Astrocyte of the spinal cord (primary cell): Measurements from ENCODE around the gene LDLRAD3.

Source experiments
- DNase-seq: peaks from one replicate; pipeline ENCODE4 v3.0.0; 2011; ENCODE audit warnings: low read depth, low spot score
- H3K4me3 ChIP-seq: 2 replicates; pipeline ENCODE4 v1.5.1; 2011; ENCODE audit warnings: low read depth, mild to moderate bottlenecking, low read length, moderate library complexity
- CTCF ChIP-seq: IDR thresholded peaks from 2 replicates; pipeline ENCODE4 v1.5.1; 2012; ENCODE audit warnings: low read depth, mild to moderate bottlenecking, low read length, inconsistent platforms
- in situ Hi-C: cut with HindIII; loops from 2 replicates; pipeline ENCODE4 v1.10.0; 2017; ENCODE audit warnings: low sequenced_read_pairs

LDLRAD3 gene

GRCh38 chr11:36033082-36033751, 89.4 kb downstream of the LDLRAD3 start:
- peak; percentile 65 for DNase-seq
- TF ChIP-seq CTCF: no peak
- no peak overlapping the region for H3K4me3 ChIP-seq
- in situ Hi-C loops: no loop called here

- no peak for DNase-seq
Observed at GRCh38 chr11:36033936-36034335, 90.1 kb downstream of the LDLRAD3 start.

GRCh38 chr11:36034551-36035331, 90.9 kb downstream of the LDLRAD3 start:
- in situ Hi-C loops: no loop called here
- peak; percentile 77 for DNase-seq
- no peak overlapping the region for H3K4me3 ChIP-seq
- TF ChIP-seq CTCF: peak; percentile 1

More at GRCh38 chr11:36033936-36034335, 90.1 kb downstream of the LDLRAD3 start:
- no peak overlapping the region for H3K4me3 ChIP-seq
- in situ Hi-C loops: no loop called here
- TF ChIP-seq CTCF: no peak

- TF ChIP-seq CTCF: no peak
- no peak for DNase-seq
- in situ Hi-C loops: no loop called here
- no peak overlapping the region for H3K4me3 ChIP-seq
Observed at GRCh38 chr11:36035454-36035853, 91.6 kb downstream of the LDLRAD3 start.

- TF ChIP-seq CTCF: no peak
- no peak overlapping the region for H3K4me3 ChIP-seq
- no peak for DNase-seq
- in situ Hi-C loops: no loop called here
Observed at GRCh38 chr11:36035999-36036398, 92.1 kb downstream of the LDLRAD3 start.

- TF ChIP-seq CTCF: no peak
- in situ Hi-C loops: no loop called here
- H3K4me3 ChIP-seq: no peak overlapping the region
- DNase-seq: peak; percentile 47
Observed at GRCh38 chr11:36037031-36037430, 93.2 kb downstream of the LDLRAD3 start.
